RWPE2 (cell line): Measurements from ENCODE around the gene ANKRD34B.
A peak's percentile ranks its signal among the peaks of the same experiment; 100 is the strongest.

ENCODE experiments used
- ATAC-seq: fragments of 200-7000 bp; cut with Tn5 transposase; 3 replicates; pipeline ENCODE4 v1.9.1; 2021; ENCODE audit warnings: low read depth
- DNase-seq: peaks from one replicate; pipeline ENCODE4 v3.0.0-alpha.2; 2020; ENCODE audit warnings: low spot score
- H3K27ac ChIP-seq: fragments of 450-650 bp; 2 replicates; pipeline ENCODE4 v1.5.1; 2017; ENCODE audit warnings: mild to moderate bottlenecking; ENCODE audit not compliant: poor library complexity, severe bottlenecking
- H3K27me3 ChIP-seq: fragments of 250-450 bp; sonication (Bioruptor Pico); 2 replicates; pipeline ENCODE4 v1.5.1; 2021; ENCODE audit warnings: mild to moderate bottlenecking, moderate library complexity; ENCODE audit not compliant: insufficient read depth, poor library complexity, severe bottlenecking
- H3K36me3 ChIP-seq: fragments of 250-450 bp; sonication (Bioruptor Pico); 2 replicates; pipeline ENCODE4 v1.5.1; 2020; ENCODE audit warnings: low read depth, mild to moderate bottlenecking, moderate library complexity
- H3K4me1 ChIP-seq: fragments of 250-450 bp; sonication (Bioruptor Pico); 2 replicates; pipeline ENCODE4 v1.5.1; 2021; ENCODE audit warnings: mild to moderate bottlenecking, moderate library complexity; ENCODE audit not compliant: insufficient read depth, poor library complexity, severe bottlenecking
- H3K4me3 ChIP-seq: fragments of 250-450 bp; sonication (Bioruptor Pico); 2 replicates; pipeline ENCODE4 v1.5.1; 2021; ENCODE audit warnings: mild to moderate bottlenecking, moderate library complexity; ENCODE audit not compliant: severe bottlenecking
- H3K9me3 ChIP-seq: fragments of 250-450 bp; sonication (Bioruptor Pico); 2 replicates; pipeline ENCODE4 v1.5.1; 2021; ENCODE audit warnings: mild to moderate bottlenecking, moderate library complexity; ENCODE audit not compliant: severe bottlenecking
- TF ChIP-seq, protein P1 (sequence below): fragments of 450-650 bp; IDR thresholded peaks from one replicate; pipeline ENCODE4 v1.5.1; 2017; ENCODE audit warnings: mild to moderate bottlenecking, moderate library complexity; ENCODE audit not compliant: poor library complexity, severe bottlenecking

The ANKRD34B gene

DNA sequence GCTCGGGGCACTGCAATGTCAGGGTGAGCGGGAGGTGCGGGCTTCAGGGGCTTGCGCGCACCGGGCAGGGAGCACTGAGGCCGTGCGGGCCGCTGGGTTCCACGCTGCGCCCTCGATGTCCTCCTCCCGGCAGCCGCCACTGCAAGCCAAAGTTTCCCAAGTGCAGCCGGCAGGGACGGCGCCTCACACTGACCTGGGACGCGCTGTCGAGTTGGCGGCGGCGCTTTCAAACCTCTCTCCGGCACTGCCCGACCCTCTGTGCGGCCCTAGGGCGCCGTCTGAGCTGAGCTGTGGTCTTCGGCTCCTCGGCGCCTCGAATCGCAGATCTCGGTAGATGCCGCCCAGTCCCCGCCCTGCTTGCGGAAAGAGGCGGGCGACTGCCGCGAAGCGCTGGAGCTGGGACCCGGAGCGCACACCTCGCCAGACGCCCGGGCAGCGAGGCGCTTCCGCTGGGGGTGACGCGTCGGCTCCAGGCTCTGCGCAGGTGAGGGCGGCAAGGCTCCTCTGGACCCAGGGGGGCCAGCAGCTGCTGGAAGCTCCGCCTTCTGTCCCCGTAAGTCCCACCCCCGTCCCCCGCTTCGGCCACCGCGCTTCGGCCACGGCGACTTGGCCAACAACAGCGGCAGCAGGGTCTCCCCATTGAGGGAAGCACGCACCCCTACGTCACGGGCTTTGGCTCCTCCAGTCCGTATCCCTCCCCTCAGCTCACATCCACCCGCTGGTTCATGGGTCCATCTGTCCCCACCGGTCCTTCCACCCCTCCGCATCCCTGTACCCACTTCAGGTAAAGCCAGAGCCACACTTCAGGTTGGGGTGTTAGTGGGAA is at the start of gene ANKRD34B:
TSS of gene ANKRD34B (minus strand) at position 320 of the 826 bp plus-strand sequence. CDS start 10,261 bp downstream, outside the sequence.
- TF ChIP-seq, protein P1, sequence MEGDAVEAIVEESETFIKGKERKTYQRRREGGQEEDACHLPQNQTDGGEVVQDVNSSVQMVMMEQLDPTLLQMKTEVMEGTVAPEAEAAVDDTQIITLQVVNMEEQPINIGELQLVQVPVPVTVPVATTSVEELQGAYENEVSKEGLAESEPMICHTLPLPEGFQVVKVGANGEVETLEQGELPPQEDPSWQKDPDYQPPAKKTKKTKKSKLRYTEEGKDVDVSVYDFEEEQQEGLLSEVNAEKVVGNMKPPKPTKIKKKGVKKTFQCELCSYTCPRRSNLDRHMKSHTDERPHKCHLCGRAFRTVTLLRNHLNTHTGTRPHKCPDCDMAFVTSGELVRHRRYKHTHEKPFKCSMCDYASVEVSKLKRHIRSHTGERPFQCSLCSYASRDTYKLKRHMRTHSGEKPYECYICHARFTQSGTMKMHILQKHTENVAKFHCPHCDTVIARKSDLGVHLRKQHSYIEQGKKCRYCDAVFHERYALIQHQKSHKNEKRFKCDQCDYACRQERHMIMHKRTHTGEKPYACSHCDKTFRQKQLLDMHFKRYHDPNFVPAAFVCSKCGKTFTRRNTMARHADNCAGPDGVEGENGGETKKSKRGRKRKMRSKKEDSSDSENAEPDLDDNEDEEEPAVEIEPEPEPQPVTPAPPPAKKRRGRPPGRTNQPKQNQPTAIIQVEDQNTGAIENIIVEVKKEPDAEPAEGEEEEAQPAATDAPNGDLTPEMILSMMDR, result no peak
- H3K9me3 ChIP-seq, result no peaks in the 10 kb centered on the region
- no peaks in the 10 kb centered on the region for H3K36me3 ChIP-seq
- no peak within 1 kb of the TSS for H3K27ac ChIP-seq
- no peaks in the 10 kb centered on the region for H3K4me1 ChIP-seq
- DNase-seq (no peak), ATAC-seq (peak; percentile 70)
- peak within 1 kb of the TSS; percentile 24 for H3K4me3 ChIP-seq
- peaks cover 56% of the 10 kb centered on the region for H3K27me3 ChIP-seq

DNA sequence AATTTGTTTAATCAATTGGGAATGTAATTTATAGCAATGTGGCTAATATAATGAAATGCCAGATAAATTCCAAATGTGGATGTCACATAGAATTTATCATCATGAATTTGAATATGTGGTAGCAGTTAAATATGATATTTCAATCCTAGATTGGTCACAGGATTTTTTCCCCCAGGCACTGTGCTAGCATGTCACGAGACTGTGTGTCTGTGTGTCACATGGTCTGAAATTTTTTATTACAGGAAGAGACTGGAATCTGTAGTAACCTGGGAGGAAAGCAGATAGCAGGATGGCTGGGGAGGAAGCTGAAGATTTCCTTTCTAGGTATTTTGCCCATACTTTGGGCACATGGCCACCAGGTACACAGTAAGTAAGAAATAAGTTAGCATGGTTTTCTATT is 49.0 kb upstream of the ANKRD34B start:
- H3K27ac ChIP-seq, result no peak overlapping the region
- TF ChIP-seq, protein P1, result no peak
- H3K36me3 ChIP-seq, result no peaks in the 10 kb centered on the region
- H3K4me3 ChIP-seq, result no peak overlapping the region
- no peaks in the 10 kb centered on the region for H3K9me3 ChIP-seq
- no peaks in the 10 kb centered on the region for H3K27me3 ChIP-seq
- ATAC-seq, result no peak
- no peaks in the 10 kb centered on the region for H3K4me1 ChIP-seq
- no peak for DNase-seq

DNA sequence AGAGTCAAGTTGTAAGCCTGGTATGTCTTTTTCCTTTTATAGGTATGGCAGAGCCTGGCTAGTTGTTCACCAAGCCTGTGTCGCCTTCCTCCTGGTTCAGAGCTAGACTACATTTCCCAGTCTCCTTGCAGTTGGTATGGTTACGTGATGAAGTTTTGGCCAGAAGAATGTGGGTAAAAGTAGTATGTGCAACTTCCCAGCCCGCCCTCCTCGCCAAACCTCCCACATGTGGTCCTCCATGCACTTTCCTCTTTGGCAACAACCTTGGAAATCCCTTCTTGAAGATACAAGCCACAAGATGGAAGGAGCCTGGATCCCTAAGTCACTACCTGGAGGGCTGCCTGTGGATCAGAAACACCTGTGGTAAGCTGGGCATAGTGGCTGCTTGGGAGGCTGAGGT is 48.4 kb upstream of the ANKRD34B start:
- TF ChIP-seq, protein P1, result no peak
- DNase-seq (no peak), ATAC-seq (no peak)
- Histone ChIP-seq H3K9me3 (no peaks in the 10 kb centered on the region), H3K27me3 (no peaks in the 10 kb centered on the region), H3K4me3 (no peak overlapping the region), H3K27ac (no peak overlapping the region), H3K4me1 (no peaks in the 10 kb centered on the region), H3K36me3 (no peaks in the 10 kb centered on the region)

DNA sequence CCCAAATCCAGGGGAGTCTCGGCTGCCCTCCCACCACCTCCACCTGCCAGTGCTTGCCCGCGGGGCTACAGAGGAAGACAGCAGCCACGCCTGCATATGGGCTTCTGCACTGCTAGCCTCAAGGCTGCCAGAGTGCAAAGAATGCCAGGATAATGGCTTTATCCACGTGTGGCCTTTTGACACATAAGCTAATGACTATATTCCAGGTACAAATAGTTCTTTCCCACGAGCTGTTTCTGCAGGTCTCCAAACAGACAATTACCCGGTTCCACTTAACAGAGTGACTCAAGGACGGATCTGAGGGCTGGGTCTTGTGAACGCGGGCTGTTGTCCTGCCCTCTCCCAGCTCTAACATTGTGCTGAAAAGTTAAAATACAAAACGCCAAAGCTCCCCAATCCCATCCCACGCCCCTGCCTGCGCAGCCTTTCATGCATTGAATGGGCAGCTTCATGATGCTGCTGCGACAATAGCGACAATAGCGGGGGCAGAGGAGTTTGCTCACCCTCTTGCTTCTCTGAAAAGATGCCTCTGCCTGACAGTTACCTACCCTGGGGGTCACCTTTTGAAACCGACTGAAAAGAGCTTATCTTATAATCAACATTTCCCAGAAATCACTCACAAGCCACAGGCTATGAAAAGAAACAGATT is 45.3 kb upstream of the ANKRD34B start:
- H3K4me3 ChIP-seq, result no peak overlapping the region
- H3K9me3 ChIP-seq, result no peaks in the 10 kb centered on the region
- ATAC-seq, result no peak
- no peaks in the 10 kb centered on the region for H3K27me3 ChIP-seq
- DNase-seq, result no peak
- H3K4me1 ChIP-seq, result no peaks in the 10 kb centered on the region
- no peak overlapping the region for H3K27ac ChIP-seq
- no peaks in the 10 kb centered on the region for H3K36me3 ChIP-seq
- TF ChIP-seq, protein P1, result no peak
